Heart left ventricle (tissue), 16 donors: Measurements from ENCODE around the gene NODAL. TPM values are rescaled to one million over a fixed set of nuclear protein-coding genes. Genes with fewer than 3 reads are reported as not detected.
A peak's percentile ranks its signal among the peaks of the same experiment; 100 is the strongest.

Experiments
- ATAC-seq, 4 donors: fragments of 200-7000 bp; cut with Tn5 transposase; one replicate each; pipeline ENCODE4 v1.9.1; 2020 to 2022; ENCODE audit warnings: moderate library complexity in 4 of 4, mild to moderate bottlenecking in 3 of 4, moderate number of reproducible peaks in 1 of 4
- DNase-seq, 5 donors: peaks; one replicate each; pipeline ENCODE4 v3.0.0-alpha.2; 2020
- H3K27ac ChIP-seq, 12 donors: fragments of 200-600 bp; sonication (generic) in 4 of 12; one replicate each; pipeline versions ENCODE4 v1.5.0 to v1.8.0; 2016 to 2022; ENCODE audit warnings: mild to moderate bottlenecking in 2 of 12
- H3K27me3 ChIP-seq, 9 donors: fragments of 200-600 bp; sonication (generic) in 2 of 9; one replicate each; pipeline versions ENCODE4 v1.5.1 to v1.8.0; 2016 to 2022; ENCODE audit warnings: mild to moderate bottlenecking in 3 of 9
- H3K36me3 ChIP-seq, 9 donors: fragments of 200-600 bp; sonication (generic) in 2 of 9; one replicate each; pipeline versions ENCODE4 v1.5.0 to v1.8.0; 2018 to 2022; ENCODE audit warnings: mild to moderate bottlenecking in 2 of 9
- H3K4me1 ChIP-seq, 12 donors: fragments of 200-600 bp; sonication (generic) in 4 of 12; one replicate each; pipeline versions ENCODE4 v1.5.0 to v1.8.0; 2016 to 2022; ENCODE audit warnings: mild to moderate bottlenecking in 3 of 12
- H3K4me3 ChIP-seq, 12 donors: fragments of 200-600 bp; sonication (generic) in 4 of 12; one replicate each; pipeline versions ENCODE4 v1.5.0 to v1.8.0; 2017 to 2022; ENCODE audit warnings: mild to moderate bottlenecking in 9 of 12, moderate library complexity in 4 of 12
- H3K9me3 ChIP-seq, 12 donors: fragments of 200-600 bp; sonication (generic) in 4 of 12; one replicate each; pipeline versions ENCODE4 v1.5.0 to v1.8.0; 2016 to 2022; ENCODE audit warnings: mild to moderate bottlenecking in 1 of 12
- CTCF ChIP-seq, 12 donors: fragments of 200-600 bp; sonication (generic) in 4 of 12; IDR thresholded peaks; one replicate each; pipeline versions ENCODE4 v1.5.0 to v1.8.0; 2018 to 2022; ENCODE audit warnings: antibody characterized with exemption in 12 of 12, mild to moderate bottlenecking in 5 of 12
- POLR2A ChIP-seq, 2 donors: fragments of 450-650 bp; IDR thresholded peaks; one replicate each; pipeline ENCODE4 v1.6.1; 2017; ENCODE audit warnings: antibody characterized with exemption in 2 of 2, mild to moderate bottlenecking in 2 of 2, moderate library complexity in 2 of 2
- WGBS, 4 donors: extraction: QIAGEN DNeasy Blood & Tissue Kit in 2 of 4; methylation state at CpG; one replicate each; pipeline versions ENCODE4 v1.1.5 to v1.1.7; 2013 to 2018; 5-methylcytosine and 5-hydroxymethylcytosine counted together
- intact Hi-C, 10 donors: fragments of 100-400 bp; cut with DNase I; formaldehyde crosslinking; loops; one replicate each; pipeline versions ENCODE4 v1.11.1 to v1.14.2; 2022
- polyA plus RNA-seq, 2 donors: library from polyadenylated mRNA; stranded (reverse); fragments of 200-250 nt; gene quantifications; one replicate each; pipeline ENCODE4 v1.2.3, GENCODE V29; 2013
- total RNA-seq, 9 donors: library from RNA; depleted of rRNA in 2 of 9; stranded (reverse); fragments of >200 nt in 2 of 9; fragmentation: NEBNext Ultra II Directional in 3 of 9; extraction: Animal tissue kit (Norgen Biotek cat#: 25700) in 3 of 9; gene quantifications; one replicate each; pipeline versions ENCODE4 v1.1.0 to v1.2.4, GENCODE V29; 2016 to 2023
- donor health status: ischemic (EF 13 %, LVEDD 7.1; RV severe dilation, severe dysfunction).
- donor health status: healthy with polysubstance abuse.
- donor health status: DM: no; HTN: yes; CAD: no.
- donor health status: DM: no; HTN: no; CAD: no.
- donor health status: ischemic (EF 25% LVEDD 6.9; RV normal size, moderate dysfunction).
- donor health status: ischemic (EF 25% LVEDD 5.7; RV mildly dilated, moderate dysfunction).
- donor health status: healthy.
- donor health status: DM: yes; HTN: yes; CAD: no.
- donor health status: ischemic (EF 35%, LVEDD 5.7; RV mildly dilated, moderate dysfunction).
- donor health status: nonischemic (EF 11% LVEDD 7.7; RV severe dilation, severe dysfunction).
- donor health status: DM: yes; HTN: yes; CAD: no.
- donor health status: PGD.
- donor health status: ischemic (EF 29% LVEDD 5.4; RV normal size, mild dysfunction).
- donor health status: nonischemic (EF 23%, LVEDD 6.1; RV moderate dilation, normal function).

Gene NODAL
- total and polyA plus RNA-seq, 11 donors, result 0.22 to 0.37 TPM; not detected in 9

GRCh38 chr10:70480239-70480861 lies 38.9 kb upstream of the NODAL start:
- Histone ChIP-seq H3K27ac (peak overlapping the region in 11 of 12 donors; percentile 61 to 89 (median 77)), H3K4me3 (peak overlapping the region in 9 of 12 donors; percentile 57 to 84 (median 71)), H3K4me1 (peaks cover 12 to 73% (median 61%) of the 10 kb centered on the region in 12 donors), H3K27me3 (peaks cover 0 to 2% (median 0%) of the 10 kb centered on the region in 9 donors), H3K36me3 (no peaks in the 10 kb centered on the region), H3K9me3 (no peaks in the 10 kb centered on the region)
- TF ChIP-seq CTCF (IDR thresholded peaks at IDR 0.05) (no peak), POLR2A (IDR thresholded peaks at IDR 0.05) (no peak)
- WGBS, 4 donors, result 41 to 55% (median 47%) methylated on average over 5 to 9 of the region's 9 CpGs
- DNase-seq (peak in 1 of 5 donors; percentile 35), ATAC-seq (no peak)
- intact Hi-C loops, result no loop called here

DNA sequence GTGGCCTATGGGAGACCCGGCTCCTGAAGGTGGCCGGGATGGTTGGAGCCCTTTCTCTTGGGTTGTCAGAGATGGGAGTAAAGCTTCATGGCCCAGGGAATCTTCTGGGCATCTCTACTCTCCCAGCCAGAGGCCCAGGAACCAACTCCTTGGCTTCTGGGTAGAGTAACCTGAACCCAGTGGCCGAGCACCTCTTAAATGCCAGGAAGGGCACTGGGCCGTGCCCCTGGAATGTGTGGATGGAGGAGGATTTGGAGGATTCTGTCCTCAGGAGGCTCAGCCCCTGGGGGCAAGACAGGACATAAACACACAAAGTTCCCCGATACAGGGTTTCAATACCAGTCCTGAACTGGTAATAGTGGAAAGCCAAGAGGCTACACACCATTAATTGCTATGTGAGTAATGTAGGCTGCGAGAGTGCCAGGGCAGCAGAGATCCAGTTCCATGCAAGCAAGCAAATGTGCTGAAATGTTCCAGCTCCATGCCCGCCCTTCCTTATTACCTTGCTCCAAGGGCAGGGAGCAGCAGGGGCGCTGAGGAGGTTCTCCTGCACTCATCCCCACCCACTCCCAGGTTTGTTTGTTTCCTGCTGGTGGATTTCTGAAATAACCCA lies 38.3 kb upstream of the NODAL start:
- H3K9me3 ChIP-seq, result no peaks in the 10 kb centered on the region
- H3K36me3 ChIP-seq, result no peaks in the 10 kb centered on the region
- H3K4me3 ChIP-seq, result peak overlapping the region in 11 of 12 donors; percentile 56 to 84 (median 70)
- intact Hi-C loops, result loop anchor here in 3 of 10 donors (2.0 to 10.0 kb wide), 3 partner anchors 21 to 405 kb away; partner anchors contain the start of gene PCBD1 (in 1 of the 3)
- WGBS, 4 donors, result 50 to 59% (median 54%) methylated on average over 7 to 8 of the region's 8 CpGs
- TF ChIP-seq CTCF (IDR thresholded peaks at IDR 0.05) (no peak), POLR2A (IDR thresholded peaks at IDR 0.05) (no peak)
- peak overlapping the region; percentile 61 to 89 (median 76) for H3K27ac ChIP-seq
- H3K4me1 ChIP-seq, result peaks cover 12 to 73% (median 61%) of the 10 kb centered on the region in 12 donors
- DNase-seq (peak in 2 of 5 donors; percentile 34 to 51), ATAC-seq (peak in 3 of 4 donors; percentile 1 to 21 (median 13))
- H3K27me3 ChIP-seq, result peaks cover 0 to 2% (median 0%) of the 10 kb centered on the region in 9 donors

GRCh38 chr10:70479165-70479581 lies 37.7 kb upstream of the NODAL start:
- Histone ChIP-seq H3K9me3 (no peaks in the 10 kb centered on the region), H3K27ac (peak overlapping the region; percentile 61 to 89 (median 76)), H3K36me3 (no peaks in the 10 kb centered on the region), H3K27me3 (peaks cover 0 to 2% (median 0%) of the 10 kb centered on the region in 9 donors), H3K4me3 (peak overlapping the region; percentile 56 to 84 (median 66)), H3K4me1 (peaks cover 12 to 70% (median 59%) of the 10 kb centered on the region in 12 donors)
- ATAC-seq, result no peak
- intact Hi-C loops, result loop anchor here in 3 of 10 donors (2.0 to 10.0 kb wide), 3 partner anchors 22 to 406 kb away; partner anchors contain the start of gene PCBD1 (in 1 of the 3)
- peak in 1 of 12 donors; percentile 10 for TF ChIP-seq CTCF (IDR thresholded peaks at IDR 0.05)
- TF ChIP-seq POLR2A (IDR thresholded peaks at IDR 0.05), result no peak
- DNase-seq, result peak in 1 of 5 donors; percentile 22
- 44 to 70% (median 50%) methylated on average over 9 to 11 of the region's 11 CpGs for WGBS, 4 donors
